IMR-90 (cell line): ENCODE results near the gene LEMD1. TPM values are rescaled to one million over a fixed set of nuclear protein-coding genes. Genes with fewer than 3 reads are reported as not detected.

Experiments used
- ATAC-seq: fragments of 200-7000 bp; cut with Tn5 transposase; 2 replicates; pipeline ENCODE4 v1.9.1; 2020; ENCODE audit warnings: low read depth, mild to moderate bottlenecking, moderate library complexity
- BruUV-seq: library from RNA; stranded (reverse); fragments of 400-500 nt; replicated peaks from 2 replicates; lab custom pipeline; 2021; lab: Mats Ljungman, UMichigan
- CTCF ChIA-PET: fragments of 300-600 bp; formaldehyde crosslinking; extraction: SDS; loops from one replicate; lab custom pipeline; 2021; ENCODE audit warnings: antibody characterized with exemption; lab: Yijun Ruan, JAX
- POLR2A ChIA-PET: fragments of 300-600 bp; sonication (Branson Sonifier 250); formaldehyde crosslinking; loops from one replicate; lab custom pipeline; 2022; ENCODE audit warnings: antibody characterized with exemption; ENCODE audit not compliant: unreplicated experiment; lab: Charles Lee
- DNase-seq: peaks from one replicate; pipeline ENCODE4 v3.0.0; 2013
- H2AFZ ChIP-seq: replicated peaks from 2 replicates; pipeline ENCODE3; 2013; ENCODE audit warnings: low read length, mild to moderate bottlenecking; ENCODE audit not compliant: poor library complexity
- H2AK5ac ChIP-seq: 2 replicates; pipeline ENCODE4 v1.6.1; 2013; ENCODE audit warnings: low read depth, low read length, inconsistent platforms
- H2AK9ac ChIP-seq: replicated peaks from 2 replicates; pipeline ENCODE3; 2013; ENCODE audit warnings: mild to moderate bottlenecking, low read depth, low read length, moderate library complexity; ENCODE audit not compliant: poor library complexity
- H2BK120ac ChIP-seq: 2 replicates; pipeline ENCODE4 v1.6.1; 2013; ENCODE audit warnings: low read depth, low read length, inconsistent platforms
- H2BK15ac ChIP-seq: 3 replicates; pipeline ENCODE4 v1.6.1; 2013; ENCODE audit warnings: low read depth, low read length, inconsistent platforms
- H2BK20ac ChIP-seq: 2 replicates; pipeline ENCODE4 v1.6.1; 2013; ENCODE audit warnings: low read depth, mild to moderate bottlenecking, inconsistent platforms, low read length, moderate library complexity
- H2BK5ac ChIP-seq: 2 replicates; pipeline ENCODE4 v1.6.1; 2013; ENCODE audit warnings: mild to moderate bottlenecking, low read depth, low read length, inconsistent platforms; ENCODE audit not compliant: poor library complexity, severe bottlenecking
- H3K14ac ChIP-seq: replicated peaks from 2 replicates; pipeline ENCODE4 v1.6.1; 2013; ENCODE audit warnings: low read depth, low read length, inconsistent platforms
- H3K18ac ChIP-seq: 2 replicates; pipeline ENCODE4 v1.6.1; 2013; ENCODE audit warnings: low read depth, low read length, control low read depth
- H3K23ac ChIP-seq: 2 replicates; pipeline ENCODE4 v1.6.1; 2013; ENCODE audit warnings: low read depth, low read length, inconsistent platforms
- H3K27ac ChIP-seq: 2 replicates; pipeline ENCODE4 v1.5.1; 2013; ENCODE audit warnings: mild to moderate bottlenecking, control low read depth, low read length; ENCODE audit not compliant: insufficient read depth
- H3K27me3 ChIP-seq: 2 replicates; pipeline ENCODE4 v1.6.1; 2013; ENCODE audit warnings: low read length; ENCODE audit not compliant: control insufficient read depth, insufficient read depth
- H3K36me3 ChIP-seq: 2 replicates; pipeline ENCODE4 v1.6.1; 2013; ENCODE audit warnings: low read length, mixed read lengths; ENCODE audit not compliant: control insufficient read depth, insufficient read depth
- H3K4ac ChIP-seq: 2 replicates; pipeline ENCODE4 v1.6.1; 2013; ENCODE audit warnings: low read depth, low read length, inconsistent platforms
- H3K4me1 ChIP-seq: 2 replicates; pipeline ENCODE4 v1.6.1; 2013; ENCODE audit warnings: low read length, mixed read lengths; ENCODE audit not compliant: control insufficient read depth, insufficient read depth
- H3K4me2 ChIP-seq: 2 replicates; pipeline ENCODE4 v1.6.1; 2013; ENCODE audit warnings: low read depth, mild to moderate bottlenecking, control low read depth, low read length, moderate library complexity
- H3K4me3 ChIP-seq: 2 replicates; pipeline ENCODE4 v1.5.1; 2013; ENCODE audit warnings: low read depth, mild to moderate bottlenecking, control low read depth, low read length, moderate library complexity; ENCODE audit not compliant: insufficient read depth
- H3K56ac ChIP-seq: 2 replicates; pipeline ENCODE4 v1.6.1; 2013; ENCODE audit warnings: low read length, inconsistent platforms; ENCODE audit not compliant: insufficient read depth; ENCODE audit errors: extremely low read depth
- H3K79me1 ChIP-seq, 2 experiments: 2 replicates each; pipeline ENCODE4 v1.6.1; 2013; ENCODE audit warnings: low read length in 2 of 2, inconsistent platforms in 1 of 2, low read depth in 1 of 2
- H3K9ac ChIP-seq: 2 replicates; pipeline ENCODE4 v1.6.1; 2013; ENCODE audit warnings: low read depth, low read length, control low read depth
- H3K9me1 ChIP-seq: 2 replicates; pipeline ENCODE4 v1.6.1; 2013; ENCODE audit warnings: low read length, inconsistent platforms; ENCODE audit not compliant: insufficient read depth
- H3K9me3 ChIP-seq: 2 replicates; pipeline ENCODE4 v1.6.1; 2013; ENCODE audit warnings: low read length; ENCODE audit not compliant: control insufficient read depth, insufficient read depth
- H4K20me1 ChIP-seq: 2 replicates; pipeline ENCODE4 v1.6.1; 2013; ENCODE audit warnings: low read length, inconsistent platforms; ENCODE audit not compliant: insufficient read depth
- H4K5ac ChIP-seq: 2 replicates; pipeline ENCODE4 v1.6.1; 2013; ENCODE audit warnings: mild to moderate bottlenecking, low read depth, low read length, control low read depth
- H4K8ac ChIP-seq, 2 experiments: 2 replicates each; pipeline ENCODE4 v1.6.1; 2013; ENCODE audit warnings: low read depth in 2 of 2, low read length in 2 of 2, control low read depth in 1 of 2, inconsistent platforms in 1 of 2
- H4K91ac ChIP-seq: 2 replicates; pipeline ENCODE4 v1.6.1; 2013; ENCODE audit warnings: low read depth, low read length, inconsistent platforms; ENCODE audit not compliant: insufficient read depth
- BHLHE40 ChIP-seq: fragments of 150-350 bp; IDR thresholded peaks from 2 replicates; pipeline ENCODE4 v1.6.1; 2016; ENCODE audit warnings: mild to moderate bottlenecking, low read depth, low read length
- CEBPB ChIP-seq: IDR thresholded peaks from 2 replicates; pipeline ENCODE4 v1.6.1; 2012; ENCODE audit warnings: low read depth, low read length, improper control_type of control experiment
- CHD1 ChIP-seq: IDR thresholded peaks from 2 replicates; pipeline ENCODE4 v1.6.1; 2012; ENCODE audit warnings: low read depth, low read length, improper control_type of control experiment
- ELK1 ChIP-seq: fragments of 150-350 bp; IDR thresholded peaks from 2 replicates; pipeline ENCODE4 v1.6.1; 2016; ENCODE audit warnings: low read depth, mild to moderate bottlenecking, low read length, moderate library complexity, borderline replicate concordance
- MAZ ChIP-seq: IDR thresholded peaks from 2 replicates; pipeline ENCODE4 v1.6.1; 2012; ENCODE audit warnings: low read depth, mild to moderate bottlenecking, low read length, improper control_type of control experiment, moderate library complexity, borderline replicate concordance
- MXI1 ChIP-seq: IDR thresholded peaks from 2 replicates; pipeline ENCODE4 v1.6.1; 2012; ENCODE audit warnings: low read depth, mild to moderate bottlenecking, low read length, moderate library complexity, borderline replicate concordance
- POLR2A ChIP-seq: IDR thresholded peaks from 2 replicates; pipeline ENCODE4 v1.6.1; 2012; ENCODE audit warnings: mild to moderate bottlenecking, low read depth, low read length
- RCOR1 ChIP-seq: IDR thresholded peaks from 2 replicates; pipeline ENCODE4 v1.6.1; 2012; ENCODE audit warnings: mild to moderate bottlenecking, low read length, improper control_type of control experiment; ENCODE audit not compliant: insufficient replicate concordance
- RFX5 ChIP-seq: IDR thresholded peaks from 2 replicates; pipeline ENCODE4 v1.8.0; 2012; ENCODE audit warnings: low read depth, mild to moderate bottlenecking, low read length, moderate library complexity
- WGBS, 2 experiments: methylation state at CpG; one replicate each; pipeline versions ENCODE4 v1.1.5 to v1.1.7; 2013; ENCODE audit warnings: missing lambda C conversion rate in 2 of 2; ENCODE audit not compliant: insufficient read length in 1 of 2; ENCODE audit errors: extremely low coverage in 2 of 2; 5-methylcytosine and 5-hydroxymethylcytosine counted together
- dilution Hi-C: fragments of 300-500 bp; cut with HindIII; formaldehyde crosslinking; loops from one replicate; pipeline ENCODE4 v1.14.3; 2018; ENCODE audit warnings: low sequenced_read_pairs; ENCODE audit not compliant: unreplicated experiment
- in situ Hi-C: fragments of 300-500 bp; cut with MboI; formaldehyde crosslinking; loops from 3 replicates; pipeline ENCODE4 v1.14.3; 2019; ENCODE audit warnings: low sequenced_read_pairs, inconsistent platforms, mixed read lengths
- intact Hi-C: fragments of 100-400 bp; cut with micrococcal nuclease; formaldehyde crosslinking; loops from 2 replicates; pipeline ENCODE4 v1.10.0; 2022
- polyA plus RNA-seq, 3 experiments: library from polyadenylated mRNA; depleted of rRNA; stranded (reverse); fragments of >200 nt; gene quantifications; 2 replicates each; pipeline ENCODE4 v1.2.3, GENCODE V29; 2012; ENCODE audit warnings: low replicate concordance in 1 of 3
- total RNA-seq: library from RNA; depleted of rRNA; stranded (reverse); fragments of >200 nt; gene quantifications from 2 replicates; pipeline ENCODE4 v1.2.3, GENCODE V29; 2012

Gene LEMD1
- total and polyA plus RNA-seq, 2 of the 4 experiments (the other 2 are of a cell fraction) = not detected

GRCh38 chr1:205449254-205449749 lies 27.4 kb upstream of the LEMD1 start:
- no peak for ATAC-seq
- H3K4ac ChIP-seq = no peak overlapping the region

More at GRCh38 chr1:205449254-205449749, 27.4 kb upstream of the LEMD1 start:
- dilution Hi-C loops = no loop called here
- in situ Hi-C loops = no loop called here
- no peak for TF ChIP-seq CHD1
- no peak for TF ChIP-seq MAZ
- TF ChIP-seq RFX5 = no peak
- TF ChIP-seq RCOR1 = no peak
- no peak for TF ChIP-seq CEBPB
- no peak for TF ChIP-seq MXI1
- TF ChIP-seq ELK1 = no peak
- no peak for TF ChIP-seq POLR2A
- no peak for TF ChIP-seq BHLHE40
- Histone ChIP-seq H3K4me2 (no peak overlapping the region), H3K9me3 (no peaks in the 10 kb centered on the region), H3K79me1 (no peaks in the 10 kb centered on the region), H3K14ac (no peak overlapping the region), H2BK120ac (no peak overlapping the region), H2BK5ac (no peak overlapping the region), H3K36me3 (no peaks in the 10 kb centered on the region), H4K91ac (no peak overlapping the region), H3K9ac (no peak overlapping the region), H3K27me3 (peaks cover 57% of the 10 kb centered on the region), H3K23ac (no peak overlapping the region), H4K8ac (no peak overlapping the region), H3K9me1 (no peaks in the 10 kb centered on the region; the same call in 1 of the 2 replicates), H3K18ac (no peak overlapping the region), H3K4me1 (no peaks in the 10 kb centered on the region; the same call in 1 of the 2 replicates), H2AK5ac (no peak overlapping the region; the same call in 1 of the 2 replicates), H2BK15ac (no peak overlapping the region), H4K5ac (no peak overlapping the region), H2AFZ (peak overlapping the region; percentile 84), H3K4me3 (no peak overlapping the region), H4K20me1 (no peaks in the 10 kb centered on the region), H3K27ac (no peak overlapping the region), H2AK9ac (peak overlapping the region; percentile 63), H3K56ac (no peak overlapping the region), H2BK20ac (no peak overlapping the region)
- intact Hi-C loops = no loop called here
- POLR2A ChIA-PET = no interaction called here
- BruUV-seq = no TSS peak
- DNase-seq = no peak
- CTCF ChIA-PET = no interaction called here
- 100% methylated on average over 2 of the region's 4 CpGs; no CpG with 5 or more reads in 1 of the 2 experiments for WGBS, 2 experiments
